ENCODE results near the gene PRKD3. TPM values are rescaled to one million over a fixed set of nuclear protein-coding genes. Genes with fewer than 3 reads are reported as not detected.

PRKD3 gene
- total RNA-seq, 1 donor: 77.9 TPM

- no peak for TF ChIP-seq CTCF (IDR thresholded peaks at IDR 0.05; ENCODE audit: insufficient read depth, low read length)
- DNase-seq (ENCODE audit: low read depth): no peak
- H3K4me3 ChIP-seq (ENCODE audit: low read depth, low read length): peak within 1 kb of the TSS; percentile 66
These were observed 20.1 kb upstream of the PRKD3 start, which contains the start of gene QPCT for GRCh38 chr2:37344453-37345361. TSS of gene QPCT (plus strand) at chr2:37344630. CDS start at chr2:37344732, 102 bp downstream.

- peak; percentile 62 for DNase-seq (ENCODE audit: low read depth)
- peak; percentile 44 for TF ChIP-seq CTCF (IDR thresholded peaks at IDR 0.05; ENCODE audit: insufficient read depth, low read length)
- H3K4me3 ChIP-seq (ENCODE audit: low read depth, low read length): peak overlapping the region; percentile 66
These were observed 19.2 kb upstream of the PRKD3 start for GRCh38 chr2:37343537-37344434.

GRCh38 chr2:37342591-37343220, 18.1 kb upstream of the PRKD3 start:
- no peak for TF ChIP-seq CTCF (IDR thresholded peaks at IDR 0.05; ENCODE audit: insufficient read depth, low read length)
- no peak for DNase-seq (ENCODE audit: low read depth)
- no peak overlapping the region for H3K4me3 ChIP-seq (ENCODE audit: low read depth, low read length)

- no peak overlapping the region for H3K4me3 ChIP-seq (ENCODE audit: low read depth, low read length)
- TF ChIP-seq CTCF (IDR thresholded peaks at IDR 0.05; ENCODE audit: insufficient read depth, low read length): no peak
- DNase-seq (ENCODE audit: low read depth): no peak
These were observed 16.0 kb upstream of the PRKD3 start for GRCh38 chr2:37340637-37341036.

- TF ChIP-seq CTCF (IDR thresholded peaks at IDR 0.05; ENCODE audit: insufficient read depth, low read length): no peak
- no peak overlapping the region for H3K4me3 ChIP-seq (ENCODE audit: low read depth, low read length)
- DNase-seq (ENCODE audit: low read depth): no peak
These were observed 14.3 kb upstream of the PRKD3 start for GRCh38 chr2:37338933-37339332.

- TF ChIP-seq CTCF (IDR thresholded peaks at IDR 0.05; ENCODE audit: insufficient read depth, low read length): no peak
These were observed 13.1 kb upstream of the PRKD3 start for GRCh38 chr2:37337620-37338280.

More at GRCh38 chr2:37337620-37338280, 13.1 kb upstream of the PRKD3 start:
- no peak overlapping the region for H3K4me3 ChIP-seq (ENCODE audit: low read depth, low read length)
- DNase-seq (ENCODE audit: low read depth): no peak

All from fibroblast of the aortic adventitia (primary cell).